Measurements from ENCODE around the gene MKRN1.

DNA sequence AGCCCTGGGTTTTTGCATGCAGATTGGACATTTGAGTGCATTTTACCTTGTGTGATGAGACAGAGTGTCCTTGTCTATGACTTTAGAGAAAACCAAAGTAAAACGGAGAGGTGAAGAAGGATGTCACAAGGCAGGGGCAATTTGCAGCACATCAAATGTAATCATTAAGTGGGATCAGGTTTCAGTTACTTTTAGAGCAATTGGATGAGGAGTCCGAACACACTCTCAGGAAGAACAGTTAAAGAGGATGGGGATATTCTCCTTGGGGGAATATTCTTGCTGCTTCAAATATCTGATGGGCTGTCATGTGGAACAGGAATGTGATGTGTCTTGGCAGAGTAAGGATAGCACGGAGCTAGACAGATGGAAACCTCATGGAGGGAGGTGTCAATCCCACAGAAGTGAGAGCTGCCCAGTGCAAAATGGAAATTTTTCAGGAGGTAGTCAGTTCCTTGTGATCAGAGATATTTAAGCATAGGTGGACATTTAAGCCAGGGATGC, 74.7 kb downstream of the MKRN1 start:
- TF ChIP-seq, protein P1, sequence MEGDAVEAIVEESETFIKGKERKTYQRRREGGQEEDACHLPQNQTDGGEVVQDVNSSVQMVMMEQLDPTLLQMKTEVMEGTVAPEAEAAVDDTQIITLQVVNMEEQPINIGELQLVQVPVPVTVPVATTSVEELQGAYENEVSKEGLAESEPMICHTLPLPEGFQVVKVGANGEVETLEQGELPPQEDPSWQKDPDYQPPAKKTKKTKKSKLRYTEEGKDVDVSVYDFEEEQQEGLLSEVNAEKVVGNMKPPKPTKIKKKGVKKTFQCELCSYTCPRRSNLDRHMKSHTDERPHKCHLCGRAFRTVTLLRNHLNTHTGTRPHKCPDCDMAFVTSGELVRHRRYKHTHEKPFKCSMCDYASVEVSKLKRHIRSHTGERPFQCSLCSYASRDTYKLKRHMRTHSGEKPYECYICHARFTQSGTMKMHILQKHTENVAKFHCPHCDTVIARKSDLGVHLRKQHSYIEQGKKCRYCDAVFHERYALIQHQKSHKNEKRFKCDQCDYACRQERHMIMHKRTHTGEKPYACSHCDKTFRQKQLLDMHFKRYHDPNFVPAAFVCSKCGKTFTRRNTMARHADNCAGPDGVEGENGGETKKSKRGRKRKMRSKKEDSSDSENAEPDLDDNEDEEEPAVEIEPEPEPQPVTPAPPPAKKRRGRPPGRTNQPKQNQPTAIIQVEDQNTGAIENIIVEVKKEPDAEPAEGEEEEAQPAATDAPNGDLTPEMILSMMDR (IDR thresholded peaks at IDR 0.05): no peak
- no peak for TF ChIP-seq EP300 (IDR thresholded peaks at IDR 0.05)

All from suprapubic skin (tissue), 3 donors.